GM12878 (cell line): ENCODE measurements around the gene ANGPTL4.

Source experiments
- BCL11A ChIP-seq: IDR thresholded peaks from 2 replicates; pipeline ENCODE4 v1.6.1; 2011; ENCODE audit warnings: low read depth, low read length
- CBX5 ChIP-seq: sonication (generic); IDR thresholded peaks from 2 replicates; pipeline ENCODE4 v1.6.1; 2016; ENCODE audit warnings: low read depth, moderate library complexity, mild to moderate bottlenecking, inconsistent platforms
- CEBPB ChIP-seq, 2 experiments: fragments of 150-350 bp in 1 of 2; IDR thresholded peaks; 2 replicates each; pipeline ENCODE4 v1.6.1; 2012 to 2014; ENCODE audit warnings: low read depth in 2 of 2, low read length in 2 of 2, borderline replicate concordance in 1 of 2, inconsistent platforms in 1 of 2
- CEBPZ ChIP-seq: fragments of 150-350 bp; IDR thresholded peaks from 2 replicates; pipeline ENCODE4 v1.6.1; 2016; ENCODE audit warnings: low read depth, low read length
- CTCF ChIP-seq, 3 experiments: IDR thresholded peaks in 2 of 3; conservative IDR thresholded peaks in 1 of 3; 2 replicates each; pipeline ENCODE4 v1.5.1; 2011; ENCODE audit warnings: low read depth in 3 of 3, low read length in 3 of 3, mild to moderate bottlenecking in 3 of 3, control low read depth in 2 of 3, moderate library complexity in 2 of 3, inconsistent platforms in 1 of 3, mixed read lengths in 1 of 3; ENCODE audit not compliant: control insufficient read depth in 2 of 3, insufficient read depth in 1 of 3; ENCODE audit errors: extremely low read depth in 1 of 3
- EP300 ChIP-seq, 2 experiments: fragments of 150-350 bp in 1 of 2; IDR thresholded peaks; 2 replicates each; pipeline ENCODE4 v1.6.1; 2011 to 2012; ENCODE audit warnings: low read depth in 2 of 2, low read length in 2 of 2, borderline replicate concordance in 1 of 2, improper control_type of control experiment in 1 of 2, inconsistent platforms in 1 of 2; ENCODE audit not compliant: control insufficient read depth in 1 of 2
- EZH2 ChIP-seq: IDR thresholded peaks from 2 replicates; pipeline ENCODE4 v1.6.1; 2012; ENCODE audit warnings: low read depth, mild to moderate bottlenecking, control low read depth, inconsistent platforms, low read length, borderline replicate concordance; ENCODE audit not compliant: control insufficient read depth
- MTA3 ChIP-seq: IDR thresholded peaks from 2 replicates; pipeline ENCODE4 v1.6.1; 2012; ENCODE audit warnings: low read length, inconsistent platforms, borderline replicate concordance
- POLR2A ChIP-seq: IDR thresholded peaks from 2 replicates; pipeline ENCODE4 v1.6.1; 2011; ENCODE audit warnings: low read depth, mild to moderate bottlenecking, low read length
- TAF1 ChIP-seq: IDR thresholded peaks from 2 replicates; pipeline ENCODE4 v1.6.1; 2011; ENCODE audit warnings: mild to moderate bottlenecking, low read depth, low read length, borderline replicate concordance
- TCF3 ChIP-seq: IDR thresholded peaks from 2 replicates; pipeline ENCODE4 v1.6.1; 2012; ENCODE audit warnings: low read depth, mild to moderate bottlenecking, low read length, borderline replicate concordance; ENCODE audit not compliant: insufficient read depth
- USF2 ChIP-seq: IDR thresholded peaks from 2 replicates; pipeline ENCODE4 v1.6.1; 2011; ENCODE audit warnings: low read depth, low read length, improper control_type of control experiment, borderline replicate concordance
- TF ChIP-seq, protein P1 (sequence below): IDR thresholded peaks from 2 replicates; pipeline ENCODE4 v1.6.1; 2012; ENCODE audit warnings: low read depth, low read length, improper control_type of control experiment
- TF ChIP-seq, protein P2 (sequence below): IDR thresholded peaks from 2 replicates; pipeline ENCODE4 v1.6.1; 2011; ENCODE audit warnings: low read depth, mild to moderate bottlenecking, low read length, moderate library complexity, borderline replicate concordance; ENCODE audit errors: extremely low read depth

DNA sequence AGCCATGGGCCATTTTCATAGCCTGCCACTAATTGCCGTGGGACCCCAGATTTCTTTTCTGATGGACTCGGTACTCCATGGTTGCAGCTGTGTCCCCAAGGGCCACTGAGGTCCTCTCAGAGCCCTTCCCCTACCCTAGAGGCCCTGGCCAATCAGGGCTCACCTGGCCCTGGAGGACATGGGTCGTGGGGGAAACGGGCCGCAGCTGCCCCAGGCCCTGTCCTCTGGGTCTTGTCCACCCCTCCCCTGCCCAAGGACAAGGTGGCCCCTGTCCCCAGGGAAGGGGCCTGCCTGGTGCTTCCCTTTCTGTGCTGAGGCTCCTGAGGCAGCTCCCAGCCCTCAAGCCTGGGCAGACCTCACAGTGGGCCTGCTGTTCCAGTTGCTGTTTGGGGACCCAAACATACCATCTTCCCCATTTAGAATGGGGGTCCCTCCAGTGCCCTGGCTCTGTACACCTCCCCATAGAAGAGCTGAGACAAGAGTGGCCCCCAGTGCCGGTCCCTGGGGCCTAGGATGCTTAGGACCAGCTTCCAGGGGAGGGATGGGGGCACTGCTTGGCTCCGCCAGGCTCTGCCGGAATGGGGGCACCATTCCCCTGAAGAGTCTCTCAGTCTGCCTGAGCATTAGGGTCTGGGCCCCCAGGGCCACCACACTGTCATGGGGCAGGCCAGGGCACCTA, 29.4 kb downstream of the ANGPTL4 start:
- TF ChIP-seq CEBPZ (no peak), CEBPB (IDR thresholded peaks at IDR 0.05; ENCODE audit: borderline replicate concordance in 1 of 2, low read depth in 2 of 2, low read length in 2 of 2) (no peak), TAF1 (no peak), USF2 (no peak), CTCF (IDR thresholded peaks at IDR 0.05 in 2 of 3, conservative IDR thresholded peaks at IDR 0.05 in 1 of 3; ENCODE audit: control insufficient read depth in 2 of 3, extremely low read depth in 1 of 3, insufficient read depth in 1 of 3, low read depth in 3 of 3, low read length in 3 of 3) (no peak), CBX5 (no peak), MTA3 (no peak), EZH2 (no peak), POLR2A (no peak), TCF3 (no peak), BCL11A (no peak), EP300 (IDR thresholded peaks at IDR 0.05; ENCODE audit: borderline replicate concordance in 1 of 2, control insufficient read depth in 1 of 2, low read depth in 2 of 2, low read length in 2 of 2) (no peak)
- TF ChIP-seq, protein P1, sequence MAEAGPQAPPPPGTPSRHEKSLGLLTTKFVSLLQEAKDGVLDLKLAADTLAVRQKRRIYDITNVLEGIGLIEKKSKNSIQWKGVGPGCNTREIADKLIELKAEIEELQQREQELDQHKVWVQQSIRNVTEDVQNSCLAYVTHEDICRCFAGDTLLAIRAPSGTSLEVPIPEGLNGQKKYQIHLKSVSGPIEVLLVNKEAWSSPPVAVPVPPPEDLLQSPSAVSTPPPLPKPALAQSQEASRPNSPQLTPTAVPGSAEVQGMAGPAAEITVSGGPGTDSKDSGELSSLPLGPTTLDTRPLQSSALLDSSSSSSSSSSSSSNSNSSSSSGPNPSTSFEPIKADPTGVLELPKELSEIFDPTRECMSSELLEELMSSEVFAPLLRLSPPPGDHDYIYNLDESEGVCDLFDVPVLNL, result no peak
- TF ChIP-seq, protein P2, sequence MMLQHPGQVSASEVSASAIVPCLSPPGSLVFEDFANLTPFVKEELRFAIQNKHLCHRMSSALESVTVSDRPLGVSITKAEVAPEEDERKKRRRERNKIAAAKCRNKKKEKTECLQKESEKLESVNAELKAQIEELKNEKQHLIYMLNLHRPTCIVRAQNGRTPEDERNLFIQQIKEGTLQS, result no peak
